Cardiac ventricle fibroblast (primary cell): Measurements from ENCODE around the gene CPED1. TPM values are rescaled to one million over a fixed set of nuclear protein-coding genes. Genes with fewer than 3 reads are reported as not detected.

Source experiments
- total RNA-seq: library from RNA; depleted of rRNA; stranded (reverse); fragments of >200 nt; gene quantifications from 2 replicates; pipeline ENCODE4 v1.2.3, GENCODE V29; 2015

The CPED1 gene
- 8.4 and 10.5 TPM in 2 replicates for total RNA-seq

DNA sequence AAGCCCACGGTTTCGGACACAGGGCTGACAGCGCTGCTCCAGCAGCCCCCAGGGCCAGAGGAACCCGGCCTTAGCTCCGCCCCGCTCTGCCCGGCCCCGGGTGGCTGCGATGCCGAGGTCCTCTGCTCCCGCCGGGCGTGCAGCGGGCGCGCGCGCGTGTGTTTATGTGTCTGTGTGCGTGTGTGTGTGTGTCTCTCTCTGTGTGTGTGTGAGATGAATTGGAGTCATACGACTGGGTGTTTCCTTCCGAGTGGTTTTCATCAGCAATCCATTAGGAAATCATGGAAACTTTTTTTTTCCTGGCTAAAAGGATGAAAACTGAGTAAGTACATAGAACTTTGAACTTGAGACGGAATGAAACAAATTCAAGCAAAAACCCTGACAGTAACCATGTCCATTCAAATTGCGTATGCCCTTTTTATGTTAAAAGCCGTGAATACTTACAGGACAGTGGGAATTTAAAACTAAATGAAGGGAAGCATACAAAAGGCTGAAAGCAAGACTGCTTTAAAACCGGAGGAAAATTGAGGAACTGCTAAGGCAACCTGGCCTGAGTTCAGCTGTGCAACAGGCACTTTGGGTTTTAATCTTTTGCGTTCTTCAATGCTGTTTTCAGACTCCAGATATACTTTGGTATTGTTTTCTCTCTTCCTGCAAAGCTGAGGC, at the start of gene CPED1:
CPED1 (plus strand) TSS at position 121 of the 666 bp plus-strand sequence. CDS start 911 bp downstream, outside the sequence.

DNA sequence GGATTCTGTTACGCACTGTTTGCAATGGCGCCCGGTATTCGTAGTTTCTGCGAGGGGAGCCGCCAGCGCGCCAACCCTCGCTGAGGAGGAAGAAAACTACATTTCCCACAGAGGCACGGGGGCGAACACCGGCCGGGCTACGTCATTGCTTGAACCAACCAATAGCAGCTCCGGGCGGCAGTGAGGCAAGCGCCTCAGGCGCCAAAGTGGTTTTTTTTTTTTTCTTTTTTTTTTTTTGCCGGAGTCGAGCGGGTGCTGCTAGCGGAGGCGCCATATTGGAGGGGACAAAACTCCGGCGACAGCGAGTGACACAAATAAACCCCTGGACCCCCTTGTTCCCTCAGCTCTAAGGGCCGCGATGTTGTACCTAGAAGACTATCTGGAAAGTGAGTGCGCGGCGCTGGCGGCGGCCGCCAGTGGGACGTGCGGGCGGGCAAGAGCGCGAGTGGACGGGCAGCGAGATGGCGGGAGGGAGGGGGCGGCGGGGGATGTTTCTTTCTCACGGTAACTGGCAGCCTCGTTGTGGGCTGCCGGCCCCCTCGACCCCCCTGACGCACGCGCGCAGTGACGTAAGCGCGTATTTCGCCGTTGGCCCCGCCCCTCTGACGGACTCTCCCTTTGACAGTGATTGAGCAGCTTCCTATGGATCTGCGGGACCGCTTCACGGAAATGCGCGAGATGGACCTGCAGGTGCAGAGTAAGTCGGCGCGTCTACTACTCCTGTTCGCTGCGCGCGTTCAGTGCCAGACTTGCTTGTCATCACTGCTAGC, 37.8 kb upstream of the CPED1 start, which contains the start of gene ING3:
ING3 (plus strand) TSS at position 239 of the 770 bp plus-strand sequence; CDS start at position 359, 120 bp downstream.

DNA sequence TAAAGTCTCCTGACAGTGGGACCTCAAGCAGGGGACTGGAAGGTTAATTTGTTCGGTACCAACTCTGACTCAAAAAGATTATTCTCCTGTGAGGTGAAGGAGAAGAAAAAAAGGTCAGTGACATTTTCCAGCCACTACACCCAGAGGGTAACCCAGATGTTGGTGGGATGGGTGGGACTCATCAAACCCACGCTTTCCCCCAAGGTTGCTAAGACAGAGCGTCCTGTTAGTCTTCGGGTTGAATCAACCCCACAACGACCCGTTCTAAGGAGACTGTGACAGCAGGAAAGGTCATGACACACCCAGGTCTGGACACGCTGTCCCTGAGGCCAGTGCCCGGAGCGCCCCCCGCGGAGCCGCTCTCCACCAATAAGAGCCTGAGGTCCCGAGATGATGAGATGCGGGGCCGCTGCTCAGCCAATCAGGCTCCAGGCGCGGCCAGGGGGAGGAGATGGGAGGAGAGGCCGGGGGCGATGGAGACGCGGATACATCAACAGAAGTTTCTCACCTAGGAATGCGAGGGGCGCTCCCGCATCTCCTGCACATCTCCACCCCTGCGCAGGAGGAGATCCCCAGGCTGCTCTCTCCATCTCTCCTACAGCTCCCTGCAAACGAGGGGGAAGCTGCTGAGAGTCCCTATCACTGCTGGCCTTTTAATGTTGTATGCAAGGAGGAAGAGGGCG, 340.1 kb downstream of the CPED1 start, which contains the start of gene WNT16:
WNT16 (plus strand) TSS at position 493 of the 683 bp plus-strand sequence. CDS start 293 bp downstream, outside the sequence.

Other genes with a start within 250 kb of the CPED1 start
- gene TSPAN12, start 130.6 kb upstream of the CPED1 start, total RNA-seq: 0.88 and 1.7 TPM in 2 replicates
- 7.5 and 10.7 TPM in 2 replicates for gene ING3, start 37.9 kb upstream of the CPED1 start, total RNA-seq